Panc1 (cell line): ENCODE measurements around the gene PROKR1.

Experiments used
- CTCF ChIP-seq: fragments of 450-650 bp; IDR thresholded peaks from 2 replicates; pipeline ENCODE4 v1.5.1; 2017; ENCODE audit warnings: mild to moderate bottlenecking
- POLR2AphosphoS5 ChIP-seq: IDR thresholded peaks from 2 replicates; pipeline ENCODE4 v1.6.1; 2012; ENCODE audit warnings: mild to moderate bottlenecking, low read depth, low read length, moderate library complexity
- REST ChIP-seq, 2 experiments: IDR thresholded peaks; 2 replicates each; pipeline ENCODE4 v1.6.1; 2011 to 2012; ENCODE audit warnings: low read depth in 2 of 2, control low read depth in 1 of 2, low read length in 1 of 2, mild to moderate bottlenecking in 1 of 2, moderate library complexity in 1 of 2; ENCODE audit not compliant: insufficient read depth in 1 of 2

- TF ChIP-seq CTCF: no peak
- TF ChIP-seq POLR2AphosphoS5: no peak
- no peak for TF ChIP-seq REST (IDR thresholded peaks at IDR 0.05; ENCODE audit: insufficient read depth in 1 of 2, low read depth in 2 of 2, low read length in 1 of 2)
Measured at GRCh38 chr2:68695971-68696370, 52.6 kb downstream of the PROKR1 start.
